NCI-H2029 (cell line): ENCODE measurements around the gene B3GNT2.
"Not testable (repeated sequence)": the region's sequence is repeated elsewhere in the genome, so short reads cannot be mapped to it uniquely, and the experiment has no call there.

Experiments used
- DNase-seq: peaks from one replicate; lab custom pipeline; 2025; lab: John Stamatoyannopoulos, UW

Gene B3GNT2

GRCh38 chr2:62185475-62186155 lies 10.3 kb upstream of the B3GNT2 start:
- no peak for DNase-seq

GRCh38 chr2:62186156-62186905 lies 9.6 kb upstream of the B3GNT2 start:
- DNase-seq = no peak

GRCh38 chr2:62187246-62187645 lies 8.7 kb upstream of the B3GNT2 start:
- DNase-seq = no peak

GRCh38 chr2:62188416-62188815 lies 7.5 kb upstream of the B3GNT2 start:
- DNase-seq = no peak

- no peak for DNase-seq
Observed at GRCh38 chr2:62189196-62189595, 6.7 kb upstream of the B3GNT2 start.

GRCh38 chr2:62192811-62193210 lies 3.1 kb upstream of the B3GNT2 start:
- DNase-seq = no peak

- DNase-seq = no peak
Observed at GRCh38 chr2:62194558-62195420, 1.1 kb upstream of the B3GNT2 start.

GRCh38 chr2:62196278-62196901 lies 475 bp downstream of the B3GNT2 start:
- no peak for DNase-seq

GRCh38 chr2:62197011-62197924 lies 1.4 kb downstream of the B3GNT2 start:
- DNase-seq = no peak

- DNase-seq = no peak
Observed at GRCh38 chr2:62197925-62198633, 2.2 kb downstream of the B3GNT2 start.

GRCh38 chr2:62198854-62199253 lies 2.9 kb downstream of the B3GNT2 start:
- DNase-seq = not testable (repeated sequence)

- no peak for DNase-seq
Observed at GRCh38 chr2:62199392-62200125, 3.6 kb downstream of the B3GNT2 start.

- DNase-seq = no peak
Observed at GRCh38 chr2:62200291-62200841, 4.5 kb downstream of the B3GNT2 start.

- no peak for DNase-seq
Observed at GRCh38 chr2:62200868-62201267, 5.0 kb downstream of the B3GNT2 start.

GRCh38 chr2:62201307-62201706 lies 5.4 kb downstream of the B3GNT2 start:
- no peak for DNase-seq

- DNase-seq = no peak
Observed at GRCh38 chr2:62202019-62202722, 6.3 kb downstream of the B3GNT2 start.

GRCh38 chr2:62202729-62203128 lies 6.8 kb downstream of the B3GNT2 start:
- DNase-seq = no peak

- no peak for DNase-seq
Observed at GRCh38 chr2:62203459-62203858, 7.5 kb downstream of the B3GNT2 start.

GRCh38 chr2:62204998-62205496 lies 9.1 kb downstream of the B3GNT2 start:
- DNase-seq = no peak
